K562 (cell line): Measurements from ENCODE around the gene BNIPL. TPM values are rescaled to one million over a fixed set of nuclear protein-coding genes. Genes with fewer than 3 reads are reported as not detected.

ENCODE experiments used
- CUX1 ChIP-seq: fragments of 200-800 bp; sonication (Bioruptor generic); IDR thresholded peaks from 2 replicates; pipeline ENCODE4 v1.6.1; 2016; ENCODE audit warnings: missing genetic modification characterization, missing compliant biosample characterization
- ETS1 ChIP-seq: conservative IDR thresholded peaks from 2 replicates; pipeline ENCODE4 v1.6.1; 2011; ENCODE audit warnings: low read depth, mild to moderate bottlenecking, low read length; ENCODE audit not compliant: control insufficient read depth
- FOXA1 ChIP-seq: fragments of 450-650 bp; IDR thresholded peaks from 2 replicates; pipeline ENCODE4 v1.6.1; 2016; ENCODE audit warnings: mild to moderate bottlenecking, borderline replicate concordance
- NKRF ChIP-seq: fragments of 450-650 bp; IDR thresholded peaks from 2 replicates; pipeline ENCODE4 v1.6.1; 2016; ENCODE audit warnings: borderline replicate concordance
- PKNOX1 ChIP-seq: fragments of 450-650 bp; IDR thresholded peaks from 2 replicates; pipeline ENCODE4 v1.6.1; 2016
- ZFP36 ChIP-seq: fragments of 150-350 bp; IDR thresholded peaks from 2 replicates; pipeline ENCODE4 v1.6.1; 2018; ENCODE audit warnings: low read length, low read depth; ENCODE audit not compliant: partially characterized antibody
- ZNF589 ChIP-seq: fragments of 200-800 bp; sonication (Bioruptor generic); IDR thresholded peaks from 2 replicates; pipeline ENCODE4 v1.6.1; 2016; ENCODE audit warnings: low read depth, missing genetic modification characterization, missing compliant biosample characterization
- ZNF699 ChIP-seq: fragments of 250-450 bp; sonication (Bioruptor Pico); IDR thresholded peaks from 2 replicates; pipeline ENCODE4 v1.8.0; 2021; ENCODE audit warnings: mild to moderate bottlenecking, moderate library complexity; ENCODE audit not compliant: insufficient replicate concordance
- polyA plus RNA-seq, 8 experiments: library from polyadenylated mRNA; depleted of rRNA in 4 of 8; stranded (reverse) in 5 of 8; unstranded in 3 of 8; fragments of >200 nt; fragmentation: Nextera tagmentation in 2 of 8; fragmentation: Illumina TruSeq in 1 of 8; extraction: Ambion mirVana in 2 of 8; extraction: Trizol in 1 of 8; gene quantifications; 2 replicates each; pipeline versions ENCODE4 v1.2.1 to v1.2.3, GENCODE V29; 2011 to 2014; ENCODE audit warnings: inconsistent platforms in 1 of 8, missing spikeins in 1 of 8
- total RNA-seq, 7 experiments: library from RNA; depleted of rRNA in 6 of 7; stranded (reverse); fragments of >200 nt in 6 of 7; fragmentation: Illumina TruSeq in 2 of 7; extraction: Trizol in 2 of 7; gene quantifications; 2 replicates each; pipeline versions ENCODE4 v1.2.1 to v1.2.3, GENCODE V29; 2011 to 2021; ENCODE audit warnings: low replicate concordance in 1 of 7

The BNIPL gene
- total and polyA plus RNA-seq, 9 of the 15 experiments (the other 6 are each of a cell fraction or from before 2014, with no cell fraction given), result 0.08 to 1.4 (median 0.68) TPM

GRCh38 chr1:151006327-151007052 is 29.9 kb upstream of the BNIPL start, which contains the start of gene MINDY1 (continued):
- no peak for TF ChIP-seq CUX1 (CRISPR knock-in tag)
- no peak for TF ChIP-seq FOXA1
- TF ChIP-seq PKNOX1, result 0 out of 2 replicates have a peak, but pooled peaks have one; percentile 8
- TF ChIP-seq ZNF699, result no peak
- peak; percentile 5 for TF ChIP-seq ZFP36
- TF ChIP-seq ZNF589, result 0 out of 2 replicates have a peak, but pooled peaks have one; percentile 56
- no peak for TF ChIP-seq NKRF
- TF ChIP-seq ETS1, result no peak
